ENCODE measurements around the gene FOXK1. TPM values are rescaled to one million over a fixed set of nuclear protein-coding genes. Genes with fewer than 3 reads are reported as not detected.

FOXK1 gene
- total RNA-seq, 1 donor from 2014 or later = 17.6 TPM

DNA sequence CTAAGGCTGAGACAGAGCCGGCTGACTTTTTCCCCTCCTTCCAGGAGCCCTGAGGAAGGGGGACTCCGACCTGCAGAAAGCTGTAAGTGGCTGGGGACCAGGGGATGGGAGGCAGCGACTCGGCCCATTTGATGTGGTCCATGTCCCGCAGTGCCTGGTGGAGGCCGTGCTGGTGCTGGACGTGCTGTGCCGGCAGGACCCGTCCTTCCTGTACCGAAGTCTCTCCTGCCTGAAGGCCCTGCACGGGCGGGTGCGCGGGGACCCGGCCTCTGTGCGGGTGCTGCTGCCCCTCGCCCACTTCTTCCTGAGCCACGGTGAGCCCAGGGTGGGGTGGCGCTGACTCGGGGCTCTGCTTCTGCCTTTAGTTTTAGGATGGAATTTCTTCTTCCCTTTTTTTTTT, 103.3 kb downstream of the FOXK1 start:
- no peak for FAIRE-seq

DNA sequence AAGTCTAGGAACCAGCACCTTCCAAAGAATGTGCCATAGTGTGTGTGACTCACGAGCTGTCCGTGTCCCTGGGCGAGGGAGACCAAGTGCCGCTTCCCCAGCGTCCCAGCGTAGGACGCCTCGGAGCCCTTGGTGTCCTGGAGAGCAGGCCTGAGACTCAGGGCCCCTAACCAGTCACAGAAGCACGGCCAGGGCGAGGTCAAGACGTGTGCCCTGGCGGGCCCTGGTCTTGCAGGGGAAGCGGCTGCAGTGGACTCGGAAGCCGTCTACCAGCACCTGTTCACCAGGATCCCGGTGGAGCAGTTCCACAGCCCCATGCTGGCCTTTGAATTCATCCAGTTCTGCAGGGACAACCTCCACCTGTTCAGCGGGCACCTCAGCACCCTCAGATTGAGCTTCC, 103.9 kb downstream of the FOXK1 start:
- no peak for FAIRE-seq

More for the DNA sequence above, 103.3 kb downstream of the FOXK1 start:
- DNase-seq (ENCODE audit: low read depth) = no peak
- Histone ChIP-seq H3K27me3 (ENCODE audit: control insufficient read depth, insufficient read depth, low read length) (no peaks in the 10 kb centered on the region), H3K4me3 (ENCODE audit: low read depth, low read length) (no peak overlapping the region), H3K36me3 (ENCODE audit: control insufficient read depth, insufficient read depth, low read length) (peaks cover 40% of the 10 kb centered on the region)
- TF ChIP-seq, protein P1, sequence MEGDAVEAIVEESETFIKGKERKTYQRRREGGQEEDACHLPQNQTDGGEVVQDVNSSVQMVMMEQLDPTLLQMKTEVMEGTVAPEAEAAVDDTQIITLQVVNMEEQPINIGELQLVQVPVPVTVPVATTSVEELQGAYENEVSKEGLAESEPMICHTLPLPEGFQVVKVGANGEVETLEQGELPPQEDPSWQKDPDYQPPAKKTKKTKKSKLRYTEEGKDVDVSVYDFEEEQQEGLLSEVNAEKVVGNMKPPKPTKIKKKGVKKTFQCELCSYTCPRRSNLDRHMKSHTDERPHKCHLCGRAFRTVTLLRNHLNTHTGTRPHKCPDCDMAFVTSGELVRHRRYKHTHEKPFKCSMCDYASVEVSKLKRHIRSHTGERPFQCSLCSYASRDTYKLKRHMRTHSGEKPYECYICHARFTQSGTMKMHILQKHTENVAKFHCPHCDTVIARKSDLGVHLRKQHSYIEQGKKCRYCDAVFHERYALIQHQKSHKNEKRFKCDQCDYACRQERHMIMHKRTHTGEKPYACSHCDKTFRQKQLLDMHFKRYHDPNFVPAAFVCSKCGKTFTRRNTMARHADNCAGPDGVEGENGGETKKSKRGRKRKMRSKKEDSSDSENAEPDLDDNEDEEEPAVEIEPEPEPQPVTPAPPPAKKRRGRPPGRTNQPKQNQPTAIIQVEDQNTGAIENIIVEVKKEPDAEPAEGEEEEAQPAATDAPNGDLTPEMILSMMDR (IDR thresholded peaks at IDR 0.05; ENCODE audit: insufficient read depth, low read length, severe bottlenecking) = no peak

DNA sequence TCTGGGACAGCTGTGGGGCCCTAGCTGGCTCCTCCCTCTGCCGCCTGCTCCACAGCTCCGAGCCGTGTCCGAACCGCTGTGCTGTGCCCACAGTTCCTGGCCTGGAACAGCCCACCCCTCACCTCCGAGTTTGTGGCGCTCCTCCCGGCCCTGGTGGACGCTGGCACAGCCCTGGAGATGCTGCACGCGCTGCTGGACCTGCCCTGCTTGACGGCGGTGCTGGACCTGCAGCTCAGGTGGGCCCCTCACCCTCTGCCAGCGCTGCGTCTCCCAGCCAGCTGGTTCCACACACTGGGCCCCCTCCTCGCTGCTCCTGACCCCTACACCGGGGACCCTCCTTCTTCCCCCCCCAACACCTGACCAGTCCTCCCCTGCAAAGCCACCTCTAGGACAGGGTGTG, 105.4 kb downstream of the FOXK1 start:
- Histone ChIP-seq H3K4me3 (ENCODE audit: low read depth, low read length) (no peak overlapping the region), H3K36me3 (ENCODE audit: control insufficient read depth, insufficient read depth, low read length) (peaks cover 33% of the 10 kb centered on the region), H3K27me3 (ENCODE audit: control insufficient read depth, insufficient read depth, low read length) (no peaks in the 10 kb centered on the region)
- DNase-seq (ENCODE audit: low read depth) (no peak), FAIRE-seq (no peak)
- TF ChIP-seq, protein P1 (IDR thresholded peaks at IDR 0.05; ENCODE audit: insufficient read depth, low read length, severe bottlenecking) = no peak

More for the DNA sequence above, 103.9 kb downstream of the FOXK1 start:
- peaks cover 38% of the 10 kb centered on the region for H3K36me3 ChIP-seq (ENCODE audit: control insufficient read depth, insufficient read depth, low read length)
- TF ChIP-seq, protein P1 (IDR thresholded peaks at IDR 0.05; ENCODE audit: insufficient read depth, low read length, severe bottlenecking) = no peak
- DNase-seq (ENCODE audit: low read depth) = no peak
- no peak overlapping the region for H3K4me3 ChIP-seq (ENCODE audit: low read depth, low read length)
- no peaks in the 10 kb centered on the region for H3K27me3 ChIP-seq (ENCODE audit: control insufficient read depth, insufficient read depth, low read length)

DNA sequence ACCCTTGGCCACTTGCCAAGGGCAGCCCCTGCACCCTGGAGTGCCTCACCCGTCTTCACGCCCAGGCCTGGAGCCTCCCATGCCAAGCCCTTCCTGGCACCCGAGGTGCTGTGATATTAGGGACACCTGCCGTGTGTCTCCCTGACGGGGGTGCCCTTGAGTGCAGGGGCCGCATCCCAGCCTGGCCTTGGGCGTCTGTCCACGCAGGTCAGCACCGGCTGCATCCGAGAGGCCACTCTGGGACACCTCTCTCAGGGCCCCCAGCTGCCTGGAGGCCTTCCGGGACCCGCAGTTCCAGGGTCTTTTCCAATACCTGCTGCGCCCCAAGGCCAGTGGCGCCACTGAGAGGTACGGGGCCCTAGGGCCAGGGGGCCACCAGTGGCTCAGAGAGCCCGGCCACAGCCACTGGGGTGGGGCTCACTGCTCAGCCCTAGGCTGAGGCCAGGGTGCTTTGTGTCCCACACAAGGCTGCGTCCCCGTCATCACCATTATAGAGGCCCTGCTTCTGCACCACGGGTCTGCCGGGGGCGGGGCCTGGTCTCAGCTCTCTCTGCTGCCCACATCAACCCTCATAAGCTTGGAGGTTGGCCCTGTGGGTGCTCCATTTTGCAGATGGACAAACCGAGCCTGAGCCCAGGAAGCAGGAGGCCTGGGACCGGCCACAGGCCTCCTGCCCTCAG, 106.0 kb downstream of the FOXK1 start:
- TF ChIP-seq, protein P1 (IDR thresholded peaks at IDR 0.05; ENCODE audit: insufficient read depth, low read length, severe bottlenecking) = no peak
- FAIRE-seq = no peak

DNA sequence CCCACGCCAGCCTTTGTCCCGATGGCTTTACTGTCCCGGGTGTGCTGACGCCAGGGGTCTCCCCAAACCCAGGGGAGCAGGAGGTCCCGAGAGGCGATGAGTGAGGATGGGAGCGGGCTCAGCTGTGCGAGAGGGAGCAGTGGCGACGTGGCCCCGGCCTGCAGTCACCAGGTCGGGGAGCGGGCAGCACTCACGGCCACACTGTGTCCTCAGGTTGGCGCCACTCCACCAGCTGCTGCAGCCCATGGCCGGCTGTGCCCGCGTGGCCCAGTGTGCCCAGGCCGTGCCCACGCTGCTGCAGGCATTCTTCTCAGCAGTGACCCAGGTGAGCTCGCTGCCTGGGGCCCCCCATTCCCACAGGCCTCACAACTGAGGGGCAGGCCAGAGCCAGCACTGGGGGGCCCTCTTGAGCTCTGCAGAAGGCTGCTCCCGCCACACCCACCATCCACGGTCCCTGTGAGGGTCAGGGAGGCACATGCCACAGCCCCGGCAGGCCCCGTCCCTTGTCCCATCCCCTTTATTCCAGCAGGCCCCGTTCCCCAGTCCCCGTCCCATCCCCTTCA, 106.6 kb downstream of the FOXK1 start:
- TF ChIP-seq, protein P1 (IDR thresholded peaks at IDR 0.05; ENCODE audit: insufficient read depth, low read length, severe bottlenecking) = no peak
- FAIRE-seq (no peak), DNase-seq (ENCODE audit: low read depth) (no peak)
- peaks cover 29% of the 10 kb centered on the region for H3K36me3 ChIP-seq (ENCODE audit: control insufficient read depth, insufficient read depth, low read length)
- no peaks in the 10 kb centered on the region for H3K27me3 ChIP-seq (ENCODE audit: control insufficient read depth, insufficient read depth, low read length)
- H3K4me3 ChIP-seq (ENCODE audit: low read depth, low read length) = no peak overlapping the region

More for the DNA sequence above, 106.0 kb downstream of the FOXK1 start:
- DNase-seq (ENCODE audit: low read depth) = no peak
- Histone ChIP-seq H3K4me3 (ENCODE audit: low read depth, low read length) (no peak overlapping the region), H3K36me3 (ENCODE audit: control insufficient read depth, insufficient read depth, low read length) (peaks cover 31% of the 10 kb centered on the region), H3K27me3 (ENCODE audit: control insufficient read depth, insufficient read depth, low read length) (no peaks in the 10 kb centered on the region)

Measured in bronchial epithelial cell (primary cell).